Measurements from ENCODE around the gene HSPB7.

HSPB7 gene

DNA sequence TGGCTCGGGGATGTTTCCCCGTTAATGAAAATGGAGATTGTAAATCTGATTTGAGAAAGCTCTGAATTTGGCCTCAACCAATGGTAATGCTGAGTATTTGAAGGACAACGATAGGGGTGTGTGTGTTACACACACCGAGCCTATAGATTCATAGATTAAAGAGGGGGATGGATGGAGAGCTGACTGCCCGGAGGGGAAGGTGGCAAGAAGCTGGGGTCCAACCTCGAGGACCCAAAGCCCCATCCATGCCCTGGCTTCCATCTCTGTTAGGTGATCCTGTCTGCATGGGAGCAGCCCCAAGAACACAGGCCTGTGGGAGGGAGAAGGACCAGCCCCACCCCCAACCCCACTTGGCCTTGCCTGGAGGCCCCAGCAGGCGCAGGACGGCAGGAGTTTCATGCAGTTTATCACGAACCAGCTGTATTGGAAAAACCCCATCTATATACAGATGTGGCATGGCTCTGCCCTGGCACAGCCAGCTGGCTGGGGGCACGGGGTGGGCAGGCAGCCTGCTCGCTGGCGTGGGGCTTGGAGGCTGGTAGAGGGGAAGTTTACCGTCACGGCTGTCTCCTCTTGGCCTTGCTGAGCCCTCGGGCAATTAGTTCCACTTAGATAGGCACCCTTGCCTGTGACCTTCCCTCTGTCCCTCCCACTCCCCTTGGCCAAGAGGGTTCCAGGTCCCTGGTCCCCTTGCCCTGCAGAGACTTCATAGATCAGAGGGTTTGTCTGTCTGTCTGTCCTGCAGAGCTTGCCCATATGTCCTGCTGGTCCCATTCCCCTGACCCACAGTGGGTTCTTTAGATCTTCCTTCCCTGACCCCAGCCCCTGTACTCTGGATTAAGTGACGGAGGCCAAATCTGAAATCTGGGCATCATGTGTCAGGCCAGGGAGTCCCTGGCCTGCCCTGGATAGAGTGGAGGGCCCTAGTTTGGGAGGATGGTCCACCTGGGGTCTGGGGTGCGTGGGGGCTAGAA, 3.0 kb downstream of the HSPB7 start:
- TF ChIP-seq, protein P1, sequence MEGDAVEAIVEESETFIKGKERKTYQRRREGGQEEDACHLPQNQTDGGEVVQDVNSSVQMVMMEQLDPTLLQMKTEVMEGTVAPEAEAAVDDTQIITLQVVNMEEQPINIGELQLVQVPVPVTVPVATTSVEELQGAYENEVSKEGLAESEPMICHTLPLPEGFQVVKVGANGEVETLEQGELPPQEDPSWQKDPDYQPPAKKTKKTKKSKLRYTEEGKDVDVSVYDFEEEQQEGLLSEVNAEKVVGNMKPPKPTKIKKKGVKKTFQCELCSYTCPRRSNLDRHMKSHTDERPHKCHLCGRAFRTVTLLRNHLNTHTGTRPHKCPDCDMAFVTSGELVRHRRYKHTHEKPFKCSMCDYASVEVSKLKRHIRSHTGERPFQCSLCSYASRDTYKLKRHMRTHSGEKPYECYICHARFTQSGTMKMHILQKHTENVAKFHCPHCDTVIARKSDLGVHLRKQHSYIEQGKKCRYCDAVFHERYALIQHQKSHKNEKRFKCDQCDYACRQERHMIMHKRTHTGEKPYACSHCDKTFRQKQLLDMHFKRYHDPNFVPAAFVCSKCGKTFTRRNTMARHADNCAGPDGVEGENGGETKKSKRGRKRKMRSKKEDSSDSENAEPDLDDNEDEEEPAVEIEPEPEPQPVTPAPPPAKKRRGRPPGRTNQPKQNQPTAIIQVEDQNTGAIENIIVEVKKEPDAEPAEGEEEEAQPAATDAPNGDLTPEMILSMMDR (IDR thresholded peaks at IDR 0.05; ENCODE audit: borderline replicate concordance, extremely low read depth, low read length, poor library complexity, severe bottlenecking) = no peak
- TF ChIP-seq EZH2 (IDR thresholded peaks at IDR 0.05; ENCODE audit: borderline replicate concordance, low read depth, low read length, severe bottlenecking) = no peak
- Histone ChIP-seq H3K36me3 (ENCODE audit: insufficient read depth, low read length) (no peaks in the 10 kb centered on the region), H3K9me3 (ENCODE audit: insufficient read depth, low read length, severe bottlenecking) (no peaks in the 10 kb centered on the region), H2AFZ (ENCODE audit: low read depth, low read length) (no peak overlapping the region), H3K4me2 (ENCODE audit: insufficient read depth, low read length) (no peak overlapping the region), H3K4me1 (ENCODE audit: insufficient read depth, low read length) (no peaks in the 10 kb centered on the region), H3K9ac (ENCODE audit: low read depth, low read length) (no peak overlapping the region), H3K4me3 (ENCODE audit: low read depth in 1 of 2, low read length in 2 of 2) (no peak overlapping the region), H4K20me1 (ENCODE audit: insufficient read depth, low read length) (peaks cover 7% of the 10 kb centered on the region; the same call in 1 of the 2 replicates), H3K79me2 (ENCODE audit: insufficient read depth, low read length) (no peaks in the 10 kb centered on the region), H3K27ac (ENCODE audit: low read length) (no peak overlapping the region), H3K27me3 (ENCODE audit: insufficient read depth, low read length, poor library complexity) (peaks cover 1% of the 10 kb centered on the region)
- ATAC-seq (ENCODE audit: insufficient read depth, low read depth) = no peak
- DNase-seq = no peak

DNA sequence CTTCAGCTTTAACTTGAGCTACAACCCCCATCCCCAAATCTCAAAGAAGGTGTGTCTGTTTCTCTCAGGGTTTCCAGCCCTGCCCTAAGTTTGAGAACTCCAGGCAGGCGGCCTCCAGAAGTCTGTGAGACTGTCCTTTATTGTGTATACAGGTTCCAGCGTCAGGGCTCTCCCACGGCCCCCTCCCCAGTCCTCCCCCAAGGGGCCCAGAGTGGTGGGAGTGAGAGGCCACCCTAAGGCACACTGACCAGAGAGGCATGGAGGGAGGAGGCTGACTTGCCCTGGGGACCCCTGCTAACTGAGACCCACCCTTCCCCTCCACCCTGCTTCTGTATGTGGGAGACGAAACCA, 4.0 kb downstream of the HSPB7 start:
- no peak overlapping the region for H2AFZ ChIP-seq (ENCODE audit: low read depth, low read length)
- ATAC-seq (ENCODE audit: insufficient read depth, low read depth) = no peak
- no peaks in the 10 kb centered on the region for H3K79me2 ChIP-seq (ENCODE audit: insufficient read depth, low read length)
- no peak for DNase-seq
- H3K36me3 ChIP-seq (ENCODE audit: insufficient read depth, low read length) = no peaks in the 10 kb centered on the region
- H3K4me2 ChIP-seq (ENCODE audit: insufficient read depth, low read length) = no peak overlapping the region
- no peaks in the 10 kb centered on the region for H3K9me3 ChIP-seq (ENCODE audit: insufficient read depth, low read length, severe bottlenecking)
- no peak overlapping the region for H3K27ac ChIP-seq (ENCODE audit: low read length)
- TF ChIP-seq, protein P1 (IDR thresholded peaks at IDR 0.05; ENCODE audit: borderline replicate concordance, extremely low read depth, low read length, poor library complexity, severe bottlenecking) = no peak
- TF ChIP-seq EZH2 (IDR thresholded peaks at IDR 0.05; ENCODE audit: borderline replicate concordance, low read depth, low read length, severe bottlenecking) = no peak
- 0 out of 2 replicates have a peak, but pooled peaks cover 10% of the 10 kb centered on the region for H4K20me1 ChIP-seq (ENCODE audit: insufficient read depth, low read length)
- H3K4me3 ChIP-seq (ENCODE audit: low read depth in 1 of 2, low read length in 2 of 2) = no peak overlapping the region
- H3K27me3 ChIP-seq (ENCODE audit: insufficient read depth, low read length, poor library complexity) = no peaks in the 10 kb centered on the region
- no peak overlapping the region for H3K9ac ChIP-seq (ENCODE audit: low read depth, low read length)
- H3K4me1 ChIP-seq (ENCODE audit: insufficient read depth, low read length) = no peaks in the 10 kb centered on the region

GRCh38 chr1:16013220-16013907, 4.5 kb downstream of the HSPB7 start:
- H4K20me1 ChIP-seq (ENCODE audit: insufficient read depth, low read length) = 0 out of 2 replicates have a peak, but pooled peaks cover 9% of the 10 kb centered on the region
- no peak overlapping the region for H2AFZ ChIP-seq (ENCODE audit: low read depth, low read length)
- no peak for ATAC-seq (ENCODE audit: insufficient read depth, low read depth)
- no peak for DNase-seq
- TF ChIP-seq EZH2 (IDR thresholded peaks at IDR 0.05; ENCODE audit: borderline replicate concordance, low read depth, low read length, severe bottlenecking) = no peak
- TF ChIP-seq, protein P1 (IDR thresholded peaks at IDR 0.05; ENCODE audit: borderline replicate concordance, extremely low read depth, low read length, poor library complexity, severe bottlenecking) = no peak
- no peak overlapping the region for H3K9ac ChIP-seq (ENCODE audit: low read depth, low read length)
- no peaks in the 10 kb centered on the region for H3K79me2 ChIP-seq (ENCODE audit: insufficient read depth, low read length)
- H3K27ac ChIP-seq (ENCODE audit: low read length) = no peak overlapping the region
- H3K27me3 ChIP-seq (ENCODE audit: insufficient read depth, low read length, poor library complexity) = no peaks in the 10 kb centered on the region
- no peaks in the 10 kb centered on the region for H3K36me3 ChIP-seq (ENCODE audit: insufficient read depth, low read length)
- no peak overlapping the region for H3K4me3 ChIP-seq (ENCODE audit: low read depth in 1 of 2, low read length in 2 of 2)
- no peaks in the 10 kb centered on the region for H3K9me3 ChIP-seq (ENCODE audit: insufficient read depth, low read length, severe bottlenecking)
- no peak overlapping the region for H3K4me2 ChIP-seq (ENCODE audit: insufficient read depth, low read length)
- H3K4me1 ChIP-seq (ENCODE audit: insufficient read depth, low read length) = no peaks in the 10 kb centered on the region

All from DND-41 (cell line).